Mucosa of gallbladder (tissue), 1 donor: ENCODE measurements around the gene PODXL. TPM values are rescaled to one million over a fixed set of nuclear protein-coding genes. Genes with fewer than 3 reads are reported as not detected.

Experiments used
- DNase-seq: peaks from one replicate; pipeline ENCODE4 v3.0.0-alpha.2; 2020; ENCODE audit warnings: low spot score
- total RNA-seq: library from RNA; stranded (reverse); gene quantifications from one replicate; pipeline ENCODE4 v1.2.1, GENCODE V29; 2021
- donor health status: DM: no; HTN: no; CAD: no.

Gene PODXL
- total RNA-seq: 32.5 TPM

DNA sequence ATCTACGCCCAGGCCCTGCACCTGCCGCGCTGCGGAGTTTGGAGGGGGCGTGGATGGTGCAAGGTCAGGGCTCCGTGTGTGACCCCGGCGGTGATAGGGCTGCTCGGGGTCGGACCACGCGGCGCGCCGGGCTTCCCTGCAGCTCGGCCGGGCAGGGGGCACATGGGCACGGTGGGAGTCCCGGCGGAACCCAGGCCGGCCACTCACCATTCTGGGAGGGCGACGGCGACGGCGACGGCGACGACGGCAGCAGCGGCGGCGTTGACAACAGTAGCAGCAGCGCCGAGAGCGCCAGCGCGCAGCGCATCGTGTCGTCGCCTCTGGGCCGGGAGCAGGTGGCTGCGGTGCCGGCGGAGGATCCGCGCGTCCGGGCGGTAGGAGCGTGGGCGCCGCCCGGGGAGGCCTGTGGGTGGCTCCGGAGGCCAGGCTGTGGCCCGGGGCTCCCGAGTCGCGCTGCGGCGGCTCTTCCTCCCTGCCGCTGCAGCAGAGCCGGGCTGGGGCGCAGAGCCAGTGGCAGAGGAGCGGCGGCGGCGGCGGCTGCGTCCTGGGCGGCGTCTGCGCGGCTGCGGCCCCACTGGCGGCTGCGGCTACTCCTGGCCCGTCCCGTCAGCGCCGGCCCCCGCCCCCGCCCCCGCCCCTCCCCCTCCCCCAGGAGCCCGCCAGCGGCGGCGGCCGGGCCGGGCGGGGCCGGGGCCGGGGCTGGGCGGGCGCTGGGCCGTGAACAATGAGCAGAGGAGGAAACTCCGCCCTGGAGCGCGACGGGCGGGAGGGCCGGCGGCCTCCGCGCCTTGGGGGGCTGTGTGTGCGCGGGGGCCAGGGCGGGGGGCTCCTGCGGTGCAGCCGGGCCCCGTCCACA, at the start of gene PODXL:
Gene PODXL, minus strand, starts transcription at position 576 of the 856 bp plus-strand sequence. Its CDS starts 269 bp downstream, at position 307.
- peak; percentile 66 for DNase-seq

DNA sequence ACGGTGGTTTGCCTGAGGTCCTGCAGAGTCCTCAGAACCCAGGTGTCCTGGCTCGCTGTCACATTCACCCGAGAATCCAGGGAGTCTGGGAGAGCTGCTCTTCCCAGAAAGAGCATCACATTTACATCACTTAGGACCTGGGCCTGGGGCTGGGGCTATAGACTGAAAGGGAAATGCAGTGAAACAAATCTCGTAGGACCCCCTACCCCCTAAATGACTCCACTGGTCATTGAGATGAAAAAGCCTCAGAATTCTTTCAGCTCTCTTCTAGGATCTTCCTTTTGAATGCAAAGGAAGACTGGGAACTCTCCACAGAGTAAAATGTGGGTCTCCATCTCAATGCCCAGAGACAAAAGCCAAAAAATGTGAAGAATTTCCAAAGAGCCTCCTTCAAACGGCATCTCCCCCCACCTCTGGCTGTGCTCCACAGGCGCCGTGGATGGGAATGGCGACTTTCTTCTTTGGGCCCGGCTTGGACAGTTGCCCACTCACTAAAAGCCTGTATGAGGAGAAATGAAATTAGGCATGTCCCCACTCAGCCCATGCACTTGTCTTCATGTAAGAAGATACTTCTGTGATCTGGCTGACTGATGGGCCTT, 49.0 kb upstream of the PODXL start:
- DNase-seq: no peak

DNA sequence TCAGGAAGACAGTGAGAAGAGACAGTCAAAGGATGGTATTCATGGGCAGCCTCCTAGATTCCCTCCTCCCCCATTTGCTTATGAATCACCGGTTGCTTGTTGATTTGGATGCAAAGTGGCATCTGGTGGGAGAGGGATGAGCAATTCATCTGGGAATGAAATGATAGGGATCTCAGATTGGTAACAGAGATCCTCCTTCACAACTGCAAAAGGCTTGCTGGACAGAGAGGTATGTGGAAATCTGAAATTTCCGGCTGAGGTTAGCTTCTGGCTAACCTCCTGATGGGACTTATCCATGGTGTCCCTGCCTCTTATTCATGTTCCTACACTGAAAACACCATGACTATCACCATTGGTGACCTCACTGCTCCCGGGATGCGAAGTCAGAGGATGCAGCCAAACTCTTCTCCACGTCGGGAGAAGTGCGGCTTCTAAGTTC, 48.4 kb upstream of the PODXL start:
- no peak for DNase-seq

DNA sequence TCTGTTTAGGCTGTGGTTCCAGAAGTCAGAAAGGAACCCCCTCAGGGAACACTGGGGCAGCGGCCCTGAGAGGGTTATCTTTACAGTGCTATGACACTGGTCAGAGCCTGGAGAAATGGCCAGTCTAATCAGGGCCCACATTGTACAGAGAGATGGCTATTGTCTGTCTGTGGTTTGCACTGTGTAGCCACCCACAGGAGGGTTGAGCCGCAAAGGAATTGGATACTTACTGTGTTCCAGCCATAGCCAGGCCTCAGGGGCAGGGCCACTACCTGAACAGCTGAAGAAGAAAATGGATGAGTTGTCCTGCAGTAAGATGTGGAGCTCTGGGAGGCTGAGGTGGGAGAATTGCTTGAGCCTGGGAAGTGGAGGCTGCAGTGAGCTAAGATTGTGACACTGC, 47.5 kb upstream of the PODXL start:
- no peak for DNase-seq

DNA sequence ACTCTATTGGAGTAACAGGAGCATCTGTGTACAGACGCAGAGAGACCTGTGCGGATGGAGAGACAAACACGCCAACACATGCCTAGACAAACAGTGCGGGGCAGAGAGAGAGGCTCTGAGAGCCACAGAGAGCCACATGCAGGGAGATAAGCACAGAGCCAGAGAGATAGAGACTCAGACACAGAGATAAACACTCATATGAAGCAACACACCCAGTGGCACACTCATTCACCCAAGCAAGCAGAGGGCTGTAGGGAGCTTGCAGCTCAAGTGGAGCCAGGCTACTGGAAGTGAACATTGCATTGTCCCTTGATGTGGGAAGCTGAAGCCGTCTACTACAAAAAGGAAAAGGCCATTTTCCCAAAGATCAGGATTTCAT, 46.6 kb upstream of the PODXL start:
- DNase-seq: no peak

DNA sequence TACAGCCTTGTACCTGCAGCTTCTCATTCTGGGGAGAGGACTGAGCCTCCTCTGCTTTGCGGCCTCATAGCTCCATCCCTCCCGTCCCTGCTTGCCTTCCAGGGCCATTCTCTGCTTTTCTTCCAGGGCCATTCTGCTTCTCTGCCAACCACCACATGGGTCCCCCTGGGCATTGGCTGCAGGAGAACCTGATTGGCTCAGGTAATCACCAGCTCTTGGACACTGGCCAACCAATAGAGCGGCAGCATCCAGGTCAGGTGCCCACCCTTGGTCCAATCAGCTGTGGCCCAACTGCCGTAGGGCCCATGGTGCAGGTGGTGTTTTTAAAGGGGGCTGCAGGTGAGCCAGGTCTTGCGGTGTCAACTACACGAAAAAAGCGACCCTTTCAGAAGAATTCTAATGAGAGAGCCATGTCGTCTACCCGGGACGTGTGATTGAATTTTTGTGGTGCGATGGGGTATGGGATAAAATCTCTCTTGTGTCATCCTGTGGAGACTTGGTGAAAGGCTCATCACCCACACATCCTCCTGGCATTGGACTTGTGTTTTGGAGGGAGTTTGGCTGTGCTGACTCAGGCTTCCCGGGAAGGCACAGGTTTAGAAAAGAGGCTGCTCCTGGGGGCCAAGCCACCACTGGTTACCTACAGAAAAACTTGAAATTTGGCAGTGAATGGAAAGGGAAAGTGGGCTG, 46.0 kb upstream of the PODXL start:
- no peak for DNase-seq

DNA sequence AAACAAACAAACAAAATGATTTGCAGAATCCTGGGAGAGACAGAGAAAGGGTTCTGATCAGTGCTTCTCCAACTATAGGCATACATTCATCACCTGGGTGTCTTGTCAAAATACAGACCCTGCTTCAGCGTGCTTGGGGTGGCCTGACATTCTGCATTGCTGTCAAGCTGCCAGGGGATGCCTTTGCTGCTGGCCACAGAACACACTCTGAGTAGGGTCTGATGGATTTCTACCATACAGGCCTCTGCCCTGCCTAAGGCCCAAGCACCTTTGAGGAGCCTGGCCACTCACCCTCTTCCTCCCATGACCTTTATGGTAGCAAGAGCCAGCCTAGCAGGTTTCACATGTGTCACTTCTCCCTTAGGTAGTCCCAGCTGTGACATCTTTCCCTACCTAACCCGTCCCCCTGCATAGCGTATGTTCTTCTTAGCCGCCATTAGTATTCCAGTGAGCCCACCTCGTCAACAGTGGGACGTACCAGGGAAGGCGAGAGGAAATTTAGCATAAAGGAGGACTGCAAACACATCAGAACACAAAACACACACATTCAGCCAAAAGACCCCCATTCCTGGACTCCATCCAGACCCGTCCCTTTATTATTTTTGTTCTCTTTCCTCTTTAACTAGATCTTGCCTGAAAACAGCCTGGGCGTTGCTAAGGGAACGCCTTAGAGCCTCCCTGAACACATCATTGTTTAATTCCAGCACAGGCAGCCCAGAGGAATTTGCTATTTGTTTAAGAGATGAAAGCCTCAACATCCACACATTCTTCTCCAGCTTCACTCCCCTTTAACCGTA, 43.9 kb upstream of the PODXL start:
- no peak for DNase-seq

DNA sequence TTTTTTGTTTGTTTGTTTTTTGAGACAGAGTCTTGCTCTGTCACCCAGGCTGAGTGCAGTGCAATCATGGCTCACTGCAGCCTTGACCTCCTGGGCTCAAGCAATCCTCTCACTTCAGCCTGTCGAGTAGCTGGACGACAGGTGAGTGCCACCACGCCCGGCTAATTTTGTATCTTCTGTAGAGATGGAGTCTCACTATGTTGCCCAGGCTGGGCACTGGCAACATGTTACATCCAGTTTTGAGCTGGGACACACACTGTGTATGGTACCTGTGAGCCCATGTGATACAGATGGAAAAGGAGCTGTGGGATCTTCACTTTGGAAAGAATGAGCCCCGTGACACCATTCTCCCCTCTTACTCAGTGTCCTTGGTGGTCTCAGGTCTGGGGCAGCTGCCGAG, 40.4 kb upstream of the PODXL start:
- DNase-seq: no peak

DNA sequence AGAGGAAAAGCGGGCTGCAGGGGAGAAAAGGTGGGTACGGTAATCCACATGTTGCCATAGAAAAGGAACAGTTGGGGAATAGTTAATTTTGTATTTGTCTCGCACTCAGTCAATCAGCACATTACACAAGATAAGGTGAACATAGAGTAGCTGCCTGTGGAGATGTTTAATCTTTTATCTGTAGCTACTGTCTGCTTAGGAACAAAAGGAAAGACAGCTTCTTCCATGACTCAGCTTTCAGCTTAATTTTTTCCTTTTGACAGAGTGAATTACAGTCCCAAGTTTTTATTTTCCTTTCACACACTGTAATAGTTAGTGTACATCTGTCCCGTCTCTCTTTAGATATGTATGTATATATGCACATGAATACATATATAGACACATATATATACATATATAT, 39.3 kb upstream of the PODXL start:
- no peak for DNase-seq

DNA sequence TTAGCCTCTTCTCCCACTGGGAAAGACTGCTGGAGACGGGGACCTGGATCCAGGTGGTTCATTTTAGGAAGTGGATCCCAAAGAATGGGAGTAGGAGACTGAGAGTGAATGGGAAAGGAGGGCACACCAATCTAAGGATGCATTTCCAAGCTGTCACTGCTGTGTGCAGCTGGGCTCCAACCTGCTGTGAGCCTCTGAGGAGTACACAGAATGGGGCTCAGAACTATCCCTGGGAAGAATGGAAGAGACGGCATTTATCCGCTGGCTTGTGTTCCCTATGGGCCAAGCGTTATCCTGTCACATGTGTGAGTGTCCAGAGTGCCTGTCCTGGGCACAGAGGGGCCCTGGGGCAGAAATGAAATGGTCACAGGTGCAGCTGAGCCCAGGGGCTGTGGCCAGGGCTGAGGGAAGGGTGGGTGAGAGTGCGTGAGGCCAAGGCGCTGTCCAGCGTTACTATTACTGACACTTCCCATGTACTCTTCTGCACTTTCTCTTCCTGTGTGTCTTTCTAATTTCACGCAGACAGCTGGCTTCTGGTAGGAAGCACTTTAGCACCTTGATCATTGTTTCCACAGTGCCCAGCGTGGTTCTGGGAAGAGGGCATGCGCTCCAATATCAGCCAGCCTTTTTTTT, 35.4 kb upstream of the PODXL start:
- no peak for DNase-seq

DNA sequence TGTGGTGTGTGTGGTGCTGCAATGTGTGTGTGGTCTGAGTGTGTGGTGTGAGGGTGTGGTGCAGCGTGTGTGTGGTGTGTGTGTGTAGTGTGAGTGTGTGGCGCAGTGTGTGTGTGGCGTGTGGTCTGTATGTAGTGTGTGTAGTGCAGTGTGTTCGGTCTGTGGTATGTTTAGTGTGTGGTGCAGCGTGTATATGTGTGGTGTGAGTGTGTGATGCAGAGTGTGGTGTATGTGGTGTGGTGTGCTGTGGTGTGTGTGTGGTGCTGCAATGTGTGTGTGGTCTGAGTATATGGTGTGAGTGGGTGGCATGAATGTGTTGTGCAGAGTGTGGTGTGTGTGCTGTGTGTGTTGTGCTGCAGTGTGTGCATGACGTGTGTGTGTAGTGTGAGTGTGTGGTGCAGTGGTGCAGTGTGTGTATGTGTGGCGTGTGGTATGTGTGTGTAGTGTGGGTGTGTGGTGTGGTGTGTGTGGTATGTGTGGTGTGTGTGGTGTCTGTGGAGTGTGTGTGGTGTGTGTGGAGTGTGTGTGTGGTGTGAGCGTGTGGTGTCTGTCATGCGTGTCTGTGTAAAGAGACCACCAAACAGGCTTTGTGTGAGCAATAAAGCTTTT, 31.0 kb upstream of the PODXL start:
- no peak for DNase-seq

DNA sequence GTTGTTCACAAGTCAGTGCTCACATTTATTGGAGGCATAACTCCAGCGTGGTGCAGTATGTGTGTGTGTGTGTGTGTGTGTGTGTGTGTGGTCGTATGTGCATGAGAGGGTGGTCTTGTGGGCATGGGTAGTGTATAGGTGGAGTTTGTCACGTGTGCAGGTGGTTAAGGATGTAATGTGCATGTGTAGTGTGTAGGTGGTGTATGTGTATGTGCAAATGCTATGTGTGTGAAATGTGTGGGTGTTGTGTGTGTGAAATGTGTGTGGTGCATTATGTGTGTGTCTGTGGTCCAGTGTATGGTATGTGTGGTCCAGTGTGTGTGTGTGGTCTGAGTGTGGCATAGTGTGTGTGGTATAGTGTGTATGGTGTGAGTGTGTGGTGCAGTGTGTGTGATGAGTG, 30.3 kb upstream of the PODXL start:
- DNase-seq: no peak

DNA sequence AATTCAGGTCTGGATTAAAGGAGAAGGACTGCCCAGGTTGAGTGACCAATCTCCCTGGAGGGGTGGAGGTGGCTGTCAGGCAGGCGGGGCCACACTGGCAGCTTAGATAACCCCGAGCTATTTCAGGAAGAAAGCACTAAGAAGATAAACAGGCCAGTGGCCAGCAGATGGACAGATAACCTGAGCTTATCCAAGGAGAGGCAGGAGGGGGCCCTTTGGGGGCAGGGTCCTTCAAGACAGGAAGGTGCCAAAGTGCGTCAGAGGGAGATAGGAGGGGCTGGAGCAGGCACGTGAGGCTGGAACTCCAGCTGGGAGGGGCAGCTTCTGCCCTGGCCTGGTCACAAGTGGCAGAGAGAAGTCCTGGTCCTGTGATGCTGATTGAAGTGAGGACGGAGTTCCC, 29.8 kb upstream of the PODXL start:
- DNase-seq: no peak

DNA sequence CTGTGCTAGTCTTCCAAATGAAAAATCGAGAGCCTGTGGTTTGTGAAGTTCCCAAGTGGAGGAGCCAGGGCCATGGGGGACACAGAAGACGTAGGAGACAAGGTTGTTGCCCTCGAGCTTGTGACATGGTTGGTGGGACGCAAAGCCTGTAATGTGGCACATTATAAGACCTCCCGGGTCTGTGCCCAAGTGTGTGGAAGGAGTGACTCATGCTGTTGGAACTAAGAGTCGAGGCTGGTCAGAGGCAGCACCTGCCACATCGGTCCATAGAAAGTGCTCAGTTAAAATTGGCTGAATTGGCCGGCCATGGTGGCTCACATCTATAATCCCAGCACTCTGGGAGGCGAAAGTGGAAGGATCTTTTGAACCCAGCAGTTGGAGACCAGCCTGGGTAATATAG, 27.0 kb upstream of the PODXL start:
- DNase-seq: no peak

DNA sequence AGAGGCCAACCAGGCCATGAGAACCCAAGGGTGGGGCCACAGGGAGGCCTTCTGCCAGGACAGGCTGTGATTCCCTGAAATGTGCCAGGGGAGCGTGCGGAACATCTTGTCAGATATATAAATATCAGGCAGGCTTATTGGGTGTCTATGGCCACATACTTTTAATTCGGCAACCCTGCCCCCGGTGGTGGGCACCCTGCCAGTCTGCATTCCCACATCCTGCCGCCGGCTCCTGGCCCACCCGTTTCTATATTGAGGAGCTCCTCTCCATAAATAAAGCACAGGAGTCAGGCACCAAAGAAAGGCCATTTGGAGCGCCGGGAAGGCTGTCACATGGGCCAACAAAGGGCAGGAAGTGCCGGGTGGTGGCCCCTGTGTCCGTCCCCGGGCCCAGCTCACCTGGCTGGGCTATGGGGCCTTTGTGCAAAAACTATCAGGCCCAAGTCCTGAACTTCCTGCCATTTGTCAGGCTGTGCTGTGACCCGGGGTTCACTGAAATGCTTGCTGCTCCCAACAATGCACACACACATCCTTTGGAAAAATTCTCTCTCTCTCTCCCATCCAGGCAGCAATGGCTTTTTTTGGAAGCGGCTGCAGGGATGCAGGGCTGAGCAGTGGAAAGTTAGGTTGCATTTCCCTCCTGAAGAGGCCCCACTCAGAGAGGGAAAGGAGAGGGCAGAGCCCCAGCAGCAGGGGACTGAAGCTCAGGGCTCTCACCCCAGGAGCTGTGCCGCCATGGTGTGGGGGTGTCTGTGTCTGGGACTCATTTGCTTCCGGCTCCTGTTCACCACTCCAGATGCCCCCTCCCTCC, 25.0 kb upstream of the PODXL start:
- DNase-seq: peak; percentile 12

DNA sequence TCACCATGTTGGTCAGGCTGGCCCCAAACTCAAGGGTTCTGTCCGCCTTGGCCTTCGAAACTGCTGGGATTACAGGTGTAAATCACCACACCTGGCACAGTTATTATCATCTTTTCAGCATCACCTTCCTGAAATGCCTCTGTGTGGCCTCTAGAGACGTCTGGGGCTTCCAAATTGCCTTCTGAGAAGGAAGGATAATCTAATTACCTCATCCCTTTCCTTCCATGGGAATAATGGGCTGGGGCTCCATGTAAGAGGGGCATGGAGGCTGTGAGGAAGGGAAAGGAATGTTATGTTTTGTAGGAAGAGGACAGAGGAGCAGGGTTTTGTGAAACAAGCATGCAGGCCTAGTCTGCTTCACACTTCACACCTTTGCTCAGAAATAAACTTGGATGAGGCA, 22.2 kb upstream of the PODXL start:
- DNase-seq: no peak

DNA sequence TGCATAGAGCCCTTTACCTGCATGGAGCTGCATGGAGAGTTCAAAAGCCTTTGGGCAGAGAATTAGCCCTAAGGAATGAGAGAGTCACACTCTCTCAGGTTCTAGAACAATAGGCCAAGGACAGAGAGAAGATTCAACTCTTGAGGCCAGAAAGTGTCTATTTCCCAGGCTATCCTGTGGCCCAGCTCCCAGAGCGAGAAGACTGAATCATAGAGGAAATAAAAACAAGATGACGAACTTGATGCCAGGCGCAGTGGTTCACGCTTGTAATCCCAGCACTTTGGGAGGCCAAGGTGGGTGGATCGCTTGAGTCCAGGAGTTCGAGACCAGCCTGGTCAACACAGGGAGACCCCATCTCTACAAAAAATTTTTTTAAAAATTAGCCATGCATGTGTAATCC, 18.3 kb upstream of the PODXL start:
- no peak for DNase-seq

DNA sequence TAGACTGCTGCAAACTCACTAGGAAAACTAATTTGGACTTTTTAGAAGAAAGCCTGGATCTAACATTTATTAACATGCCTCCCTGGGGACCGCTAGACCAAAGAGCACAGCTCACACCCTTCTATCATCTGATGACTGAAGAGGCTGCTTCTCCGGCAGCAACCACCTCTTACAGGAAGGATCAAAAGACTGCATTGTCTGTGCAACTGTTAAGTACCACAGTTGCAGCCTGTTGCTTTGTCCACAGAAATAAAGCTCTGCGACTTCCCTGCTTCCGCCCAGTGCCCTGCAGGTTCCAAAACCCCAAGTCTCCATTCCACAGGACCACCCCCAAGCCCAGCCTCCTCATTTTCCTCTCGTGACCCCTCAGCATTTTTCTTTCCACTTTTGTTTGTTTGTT, 14.0 kb upstream of the PODXL start:
- no peak for DNase-seq

DNA sequence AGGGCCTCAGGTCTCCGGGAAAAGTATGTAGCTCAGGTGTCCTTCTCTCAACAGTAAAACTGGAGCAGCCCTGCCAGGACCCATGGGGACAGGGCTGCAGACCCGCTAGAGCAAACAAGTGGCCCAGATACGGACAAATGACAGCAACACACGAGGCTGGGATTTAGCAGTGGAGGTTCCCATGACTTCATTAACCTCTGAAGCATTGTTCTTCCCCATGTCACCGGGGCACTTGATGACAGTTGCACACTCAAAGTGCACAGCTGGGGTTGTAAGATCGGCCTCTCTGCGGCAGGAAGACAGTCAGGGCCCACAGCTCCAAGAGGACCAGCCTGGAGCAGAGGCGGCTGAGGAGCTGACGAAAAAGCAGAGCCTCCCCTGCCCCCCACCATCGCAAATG, 12.5 kb upstream of the PODXL start:
- DNase-seq: no peak

DNA sequence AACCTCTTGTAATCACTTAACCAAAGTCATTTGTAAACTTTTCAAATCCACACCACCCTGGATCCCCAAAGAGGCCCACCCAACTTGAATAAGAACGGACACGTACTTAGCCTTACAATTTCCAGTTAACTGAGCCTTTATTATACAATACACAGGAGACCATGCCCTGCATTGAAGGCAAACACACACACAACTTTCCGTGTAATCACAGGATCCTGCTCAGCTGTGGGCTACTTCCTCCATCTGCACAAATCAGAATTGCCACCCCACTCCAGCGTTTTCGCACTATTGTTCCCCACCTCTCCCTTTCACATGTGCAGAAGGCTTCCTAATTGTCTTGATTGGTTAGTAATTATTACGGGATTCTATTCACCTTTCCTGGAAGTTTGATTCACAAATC, 12.1 kb upstream of the PODXL start:
- no peak for DNase-seq
